ENCODE data around the gene LCE1D.

Gene LCE1D, protein sequence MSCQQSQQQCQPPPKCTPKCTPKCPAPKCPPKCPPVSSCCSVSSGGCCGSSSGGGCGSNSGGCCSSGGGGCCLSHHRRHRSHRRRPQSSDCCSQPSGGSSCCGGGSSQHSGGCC

DNA sequence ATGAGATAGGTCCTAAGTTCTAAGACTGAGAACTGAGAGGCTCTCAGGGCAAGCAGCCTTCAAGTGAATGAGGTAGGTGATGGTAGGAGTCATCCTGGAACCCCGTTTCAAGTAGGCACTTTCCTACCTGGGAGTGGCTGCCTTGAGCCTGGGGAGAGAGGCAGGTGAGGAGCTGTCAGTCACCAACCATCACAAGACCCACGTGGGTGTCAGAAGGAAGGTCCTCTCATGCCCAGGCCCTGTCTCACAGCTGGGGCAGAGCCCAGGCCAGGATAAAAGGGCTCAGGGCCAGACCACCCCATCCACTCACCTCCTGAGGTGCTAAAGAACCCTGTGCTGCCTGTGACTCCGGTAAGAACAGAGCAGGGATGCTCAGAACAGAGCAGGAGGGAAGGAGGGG lies at the start of gene LCE1D:
Gene LCE1D, plus strand, starts transcription at position 301 of the 400 bp plus-strand sequence. CDS start 1,074 bp downstream, outside the sequence.
- DNase-seq = no peak

DNA sequence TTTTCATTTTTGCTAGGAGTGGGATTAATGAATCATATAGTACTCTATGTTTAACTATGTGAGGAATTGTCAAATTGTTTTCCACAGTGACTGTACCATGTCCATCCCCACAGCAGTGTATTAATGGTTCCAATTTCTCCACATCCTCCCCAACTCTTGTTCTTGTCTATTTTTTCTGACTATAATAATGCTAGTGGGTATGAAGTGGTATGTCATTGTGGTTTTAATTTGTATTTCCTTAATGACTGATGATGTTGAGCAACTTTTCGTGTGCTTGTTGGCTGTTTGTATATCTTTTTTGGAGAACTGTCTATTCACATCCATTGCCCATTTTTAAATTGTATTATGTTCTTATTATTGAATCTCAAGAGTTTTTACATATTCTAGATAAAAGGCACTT lies 48.7 kb upstream of the LCE1D start:
- DNase-seq = no peak

DNA sequence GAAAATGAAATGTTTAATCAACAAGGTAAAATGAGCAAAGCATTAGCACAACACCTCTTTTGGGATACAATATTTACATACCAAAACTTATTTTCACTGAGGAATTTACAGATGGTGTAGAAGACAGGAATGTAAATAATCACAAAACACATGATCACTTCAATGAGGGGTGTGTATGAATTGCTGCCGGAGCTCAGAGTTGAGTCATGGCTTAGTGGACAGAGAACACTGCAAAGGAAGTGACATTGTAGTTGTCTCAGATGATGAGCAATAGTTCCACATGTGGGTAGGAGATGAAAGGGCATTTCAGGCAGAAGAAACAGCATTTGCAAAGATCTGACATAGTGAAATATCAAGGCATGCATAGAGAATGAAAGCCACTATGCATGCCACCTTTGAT lies 44.3 kb upstream of the LCE1D start:
- no peak for DNase-seq

DNA sequence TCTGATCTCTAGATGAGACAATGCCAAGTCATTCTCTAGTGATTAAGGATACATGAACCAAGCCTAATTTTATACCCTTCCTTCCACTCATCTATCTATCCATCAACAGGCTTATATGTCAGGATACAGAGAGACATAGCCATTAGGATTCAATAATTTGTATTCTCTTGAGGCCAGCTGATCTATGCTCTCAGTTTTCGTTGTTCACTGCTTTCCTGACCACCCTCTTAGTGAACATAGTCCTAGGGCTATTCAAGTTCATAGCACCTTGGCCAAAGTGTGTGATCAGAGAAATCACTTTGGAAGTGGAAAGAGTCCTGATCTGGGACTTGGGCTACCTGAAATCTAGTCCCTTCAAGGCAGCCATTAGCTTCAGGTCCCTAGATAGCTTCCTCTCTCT lies 42.9 kb upstream of the LCE1D start:
- DNase-seq = no peak

DNA sequence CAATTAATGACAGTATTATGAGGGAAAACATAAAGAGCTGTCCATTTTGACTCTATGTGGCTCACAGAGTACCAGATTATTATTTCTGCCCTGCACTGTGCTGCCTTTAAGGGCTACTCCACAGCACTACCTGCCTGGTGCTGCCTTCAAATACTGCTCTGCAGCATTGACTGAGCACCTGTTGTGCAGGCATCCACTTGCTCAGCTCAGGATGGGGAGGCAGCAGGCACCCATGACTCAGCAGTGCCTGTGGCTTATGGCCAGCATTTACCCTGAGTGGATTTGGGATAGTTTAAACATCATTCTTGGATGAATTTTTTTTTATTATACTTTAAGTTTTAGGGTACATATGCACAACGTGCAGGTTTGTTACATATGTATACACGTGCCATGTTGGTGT lies 39.6 kb upstream of the LCE1D start:
- DNase-seq = no peak

DNA sequence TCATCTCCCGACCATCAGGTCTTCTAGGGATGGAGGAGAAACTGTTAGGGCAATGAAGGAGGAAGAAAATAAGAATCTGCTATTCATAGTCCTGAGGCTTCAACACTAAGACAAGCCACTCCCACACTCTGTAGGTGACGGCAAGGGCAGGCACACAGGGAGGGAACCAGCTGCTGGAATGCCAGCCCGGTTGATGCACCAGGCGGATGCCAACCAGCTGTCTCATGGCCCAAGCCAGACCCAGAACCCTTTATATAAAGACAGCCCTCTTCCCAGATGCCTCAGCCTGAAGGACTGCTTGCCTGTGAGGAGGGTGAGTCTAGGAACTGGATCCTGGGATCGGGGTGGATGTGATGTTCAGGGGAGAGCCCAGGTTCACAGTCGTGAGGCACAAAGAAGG lies 38.8 kb upstream of the LCE1D start, which contains the start of gene KPRP:
Gene KPRP, plus strand, starts transcription at position 279 of the 400 bp plus-strand sequence. CDS start 1,564 bp downstream, outside the sequence.
- DNase-seq = no peak

DNA sequence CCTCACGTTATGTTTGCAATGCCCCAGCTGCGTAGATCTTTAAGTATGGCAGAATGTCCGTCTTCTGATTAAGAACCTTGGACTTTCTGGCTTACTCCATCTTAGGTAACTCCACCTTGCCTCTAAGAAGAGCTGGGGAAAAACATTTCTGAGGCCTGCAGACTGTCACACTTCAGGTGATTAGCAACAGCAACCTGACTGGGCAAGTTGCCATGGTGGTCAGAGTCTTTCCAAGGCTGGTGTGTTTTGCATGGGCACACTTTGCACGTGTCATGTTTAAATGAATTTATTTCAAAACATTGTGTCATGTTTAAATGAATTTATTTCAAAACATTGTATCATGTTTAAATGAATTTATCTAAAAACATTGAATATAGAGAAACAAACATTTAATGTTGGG lies 37.9 kb upstream of the LCE1D start:
- DNase-seq = no peak

DNA sequence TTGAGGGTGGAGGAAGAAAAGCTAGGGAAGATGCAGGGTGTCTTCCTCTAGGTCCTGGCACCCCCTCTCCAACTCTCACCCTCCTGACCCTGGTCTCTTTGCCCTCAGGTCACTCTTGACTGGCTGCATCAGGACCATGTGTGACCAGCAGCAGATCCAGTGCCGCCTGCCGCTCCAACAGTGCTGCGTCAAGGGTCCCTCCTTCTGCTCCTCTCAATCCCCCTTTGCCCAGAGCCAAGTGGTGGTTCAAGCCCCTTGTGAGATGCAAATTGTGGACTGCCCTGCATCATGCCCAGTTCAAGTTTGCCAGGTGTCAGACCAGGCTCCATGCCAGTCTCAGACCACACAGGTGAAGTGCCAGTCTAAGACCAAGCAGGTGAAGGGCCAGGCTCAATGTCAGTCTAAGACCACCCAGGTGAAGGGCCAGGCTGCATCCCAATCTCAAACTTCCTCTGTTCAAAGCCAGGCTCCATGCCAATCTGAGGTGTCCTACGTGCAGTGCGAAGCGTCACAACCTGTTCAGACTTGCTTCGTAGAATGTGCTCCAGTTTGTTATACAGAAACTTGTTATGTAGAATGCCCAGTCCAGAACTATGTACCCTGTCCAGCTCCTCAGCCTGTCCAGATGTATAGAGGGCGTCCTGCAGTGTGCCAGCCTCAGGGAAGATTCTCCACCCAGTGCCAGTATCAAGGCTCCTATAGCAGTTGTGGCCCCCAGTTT lies 36.9 kb upstream of the LCE1D start:
- no peak for DNase-seq

DNA sequence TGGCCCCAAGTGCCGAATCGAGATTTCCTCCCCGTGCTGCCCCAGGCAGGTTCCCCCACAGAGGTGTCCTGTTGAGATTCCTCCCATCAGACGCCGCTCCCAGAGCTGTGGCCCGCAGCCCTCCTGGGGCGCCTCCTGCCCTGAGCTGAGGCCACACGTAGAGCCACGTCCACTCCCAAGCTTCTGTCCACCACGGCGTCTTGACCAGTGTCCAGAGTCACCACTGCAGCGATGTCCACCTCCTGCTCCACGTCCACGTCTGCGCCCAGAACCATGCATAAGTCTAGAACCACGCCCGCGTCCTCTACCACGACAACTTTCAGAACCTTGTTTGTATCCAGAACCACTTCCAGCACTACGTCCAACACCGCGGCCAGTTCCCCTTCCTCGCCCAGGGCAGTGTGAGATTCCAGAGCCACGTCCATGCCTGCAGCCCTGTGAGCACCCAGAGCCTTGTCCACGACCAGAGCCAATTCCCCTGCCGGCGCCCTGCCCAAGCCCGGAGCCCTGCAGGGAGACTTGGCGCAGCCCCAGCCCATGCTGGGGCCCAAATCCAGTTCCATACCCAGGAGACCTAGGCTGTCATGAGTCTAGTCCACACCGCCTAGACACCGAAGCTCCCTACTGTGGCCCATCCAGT lies 35.9 kb upstream of the LCE1D start:
- DNase-seq = no peak

DNA sequence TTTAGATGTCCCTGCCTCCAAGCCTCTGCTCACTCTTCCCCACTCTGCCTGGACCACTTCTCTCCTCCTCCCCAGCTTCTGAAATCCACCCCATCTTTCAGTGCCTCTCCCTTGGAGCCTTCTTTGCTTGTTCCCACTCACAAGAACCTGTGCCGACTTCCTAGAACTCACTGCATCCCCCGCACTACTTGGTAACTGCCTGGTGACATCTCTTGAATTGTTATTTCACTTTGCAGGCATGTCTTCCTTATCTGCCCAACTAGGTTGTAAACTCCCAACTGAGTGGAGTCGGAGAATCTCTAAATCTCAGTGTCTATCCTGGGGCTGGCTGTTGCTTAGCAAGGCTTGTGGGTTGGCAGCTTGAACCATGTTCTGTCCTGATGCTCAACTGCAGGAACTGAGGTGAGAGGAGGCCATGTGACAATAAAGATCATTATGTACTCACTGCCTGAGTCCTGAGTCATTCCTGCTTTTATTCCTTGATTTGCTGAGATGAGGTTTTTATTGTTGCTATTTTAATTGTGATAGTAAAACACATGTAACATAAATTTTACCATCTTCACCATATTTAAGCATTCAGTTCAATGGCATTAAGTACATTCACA lies 34.8 kb upstream of the LCE1D start:
- DNase-seq = no peak

DNA sequence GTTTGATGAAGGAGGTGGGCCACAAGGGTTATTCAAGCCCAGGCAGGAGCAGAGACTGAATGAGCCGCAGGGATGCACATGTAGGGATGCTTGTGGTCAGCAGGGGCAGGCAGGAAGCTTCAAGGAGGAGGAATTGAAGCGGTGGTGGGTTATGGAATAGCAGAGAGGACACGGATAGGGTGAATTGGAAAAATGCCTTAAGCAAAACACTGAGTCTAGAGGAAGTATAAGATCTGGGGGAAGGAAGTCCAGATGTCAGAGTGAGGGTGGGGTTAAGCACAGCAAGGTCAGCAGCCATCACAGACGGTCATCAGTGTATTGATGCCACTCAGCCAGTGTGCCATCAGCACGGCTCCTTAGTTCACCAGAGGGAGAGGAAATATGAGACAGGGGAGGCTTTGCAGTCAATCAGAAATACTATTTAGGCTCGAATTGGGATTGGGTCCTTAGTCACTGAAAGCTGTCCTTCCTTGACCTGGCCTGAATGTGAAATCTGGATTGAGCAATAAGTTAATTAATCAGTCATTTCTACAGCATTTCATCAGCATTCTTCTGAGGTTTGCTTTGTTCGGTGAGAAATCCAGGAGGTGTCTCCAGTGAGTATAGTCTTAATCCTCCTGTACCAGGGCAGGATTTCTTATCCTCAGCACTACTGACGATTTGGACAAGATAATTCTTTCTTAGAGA lies 27.5 kb upstream of the LCE1D start:
- no peak for DNase-seq

DNA sequence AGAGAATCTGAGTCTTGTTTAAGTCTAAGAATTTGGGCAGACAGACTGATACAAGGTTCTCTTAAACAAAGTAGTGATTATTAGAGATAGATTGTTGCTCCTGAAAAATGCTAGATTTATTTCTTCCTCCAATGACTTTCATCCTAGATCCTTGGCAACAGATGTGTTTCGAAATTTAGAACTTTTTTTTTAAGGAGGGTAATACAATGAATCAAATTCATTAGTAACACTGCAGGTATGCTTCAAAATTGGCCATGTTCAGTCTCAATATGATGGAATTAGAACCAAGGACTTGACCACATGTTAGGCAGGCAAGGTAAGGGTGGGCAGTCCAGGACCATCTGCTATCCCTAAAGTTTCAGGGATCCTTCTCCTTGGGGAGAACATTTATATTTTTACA lies 26.1 kb upstream of the LCE1D start:
- DNase-seq = no peak

DNA sequence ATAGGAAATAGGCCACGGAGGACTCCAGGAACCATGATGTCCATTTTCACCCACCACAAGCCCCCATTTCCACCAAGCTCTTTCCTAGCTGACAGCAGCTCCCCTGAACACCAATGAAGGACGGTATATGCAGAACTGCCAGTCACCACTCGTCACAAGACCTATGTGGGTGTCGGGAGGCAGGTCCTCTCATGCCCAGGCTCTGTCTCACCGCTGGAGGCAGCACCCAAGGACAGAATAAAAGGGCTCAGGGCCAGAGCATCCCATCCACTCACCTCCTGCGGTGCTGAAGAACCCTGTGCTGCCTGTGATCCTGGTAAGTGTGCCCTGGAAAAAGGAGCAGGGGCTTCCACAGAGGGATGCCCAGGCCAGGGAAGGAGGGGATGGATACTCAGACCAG lies 21.6 kb upstream of the LCE1D start, which contains the start of gene LCE1F:
Gene LCE1F, plus strand, starts transcription at position 266 of the 400 bp plus-strand sequence. CDS start 1,232 bp downstream, outside the sequence.
- DNase-seq = no peak

DNA sequence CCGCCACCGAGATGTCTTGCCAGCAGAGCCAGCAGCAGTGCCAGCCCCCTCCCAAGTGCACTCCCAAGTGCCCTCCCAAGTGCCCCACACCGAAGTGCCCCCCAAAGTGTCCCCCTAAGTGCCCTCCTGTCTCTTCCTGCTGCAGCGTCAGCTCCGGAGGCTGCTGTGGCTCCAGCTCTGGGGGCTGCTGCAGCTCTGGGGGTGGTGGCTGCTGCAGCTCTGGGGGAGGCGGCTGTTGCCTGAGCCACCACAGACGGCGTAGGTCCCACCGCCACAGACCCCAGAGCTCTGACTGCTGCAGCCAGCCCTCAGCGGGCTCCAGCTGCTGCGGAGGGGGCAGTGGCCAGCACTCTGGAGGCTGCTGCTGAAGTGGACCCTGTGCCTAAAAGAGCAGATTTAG lies 20.2 kb upstream of the LCE1D start:
- DNase-seq = no peak

DNA sequence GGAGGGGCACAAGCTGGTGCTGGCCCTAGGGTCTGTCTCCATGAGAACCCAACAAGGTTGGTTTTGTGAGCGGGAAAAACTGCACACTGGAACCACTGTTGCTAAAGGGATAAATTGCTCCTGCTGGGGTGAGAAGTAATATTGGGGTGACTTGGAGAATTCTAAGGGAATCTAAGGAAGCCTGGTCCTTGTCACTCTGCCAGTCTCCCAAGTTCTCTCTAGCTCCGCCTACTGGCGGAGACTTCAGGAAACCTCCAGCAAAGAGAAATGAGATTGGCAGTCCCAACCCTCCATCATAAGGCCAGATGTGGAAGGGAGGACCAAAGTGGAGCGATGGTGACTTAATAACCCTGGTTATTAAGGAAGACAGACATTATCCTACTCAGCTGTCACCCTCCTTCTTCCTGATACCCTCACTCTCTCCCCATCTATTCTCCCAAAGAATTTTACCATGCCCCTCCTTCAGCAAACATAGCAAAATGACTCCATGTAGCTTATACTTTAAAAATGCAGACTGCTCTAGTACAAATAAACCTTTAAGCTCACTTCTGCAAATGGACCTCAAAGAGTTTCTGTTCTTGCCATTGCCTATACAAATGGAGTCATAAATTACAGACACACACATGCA lies 18.9 kb upstream of the LCE1D start:
- DNase-seq = no peak

DNA sequence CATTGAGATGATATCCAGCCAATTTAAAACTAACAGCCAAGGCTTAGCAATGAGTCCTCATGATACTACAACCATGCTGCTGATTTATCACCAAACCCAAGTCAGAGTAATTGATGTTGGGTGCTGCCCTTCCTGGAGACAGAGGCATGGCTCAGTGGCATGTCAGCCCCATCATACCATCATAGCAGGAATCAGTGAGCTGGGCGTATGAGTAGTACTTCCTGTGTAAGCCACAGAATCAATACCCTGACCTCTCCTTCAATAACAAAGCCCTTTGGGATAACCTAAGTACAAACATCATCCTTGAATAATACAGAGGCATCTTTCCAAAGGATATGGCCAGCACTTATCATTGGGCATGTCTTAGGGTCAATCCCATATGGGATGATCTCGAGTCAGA lies 13.4 kb upstream of the LCE1D start:
- DNase-seq = no peak

DNA sequence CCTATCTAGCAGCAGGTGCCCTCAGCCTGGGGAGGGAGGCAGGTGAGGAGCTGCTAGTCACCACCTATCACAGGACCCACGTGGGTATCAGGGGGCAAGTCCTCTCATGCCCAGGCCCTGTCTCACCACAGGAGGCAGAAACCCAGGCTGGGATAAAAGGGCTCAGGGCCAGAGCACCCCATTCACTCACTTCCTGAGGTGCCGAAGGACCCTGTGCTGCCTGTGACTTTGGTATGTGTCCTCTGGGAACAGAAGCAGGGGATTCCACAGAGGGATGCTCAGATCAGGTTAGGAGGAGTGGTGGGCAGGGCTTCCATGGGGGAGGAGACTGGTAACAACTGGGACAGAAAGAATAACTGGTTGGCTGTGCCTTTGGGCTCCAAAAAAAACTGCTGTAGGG lies 10.4 kb upstream of the LCE1D start, which contains the start of gene LCE1E:
Gene LCE1E, plus strand, starts transcription at position 181 of the 400 bp plus-strand sequence. CDS start 1,043 bp downstream, outside the sequence.
- DNase-seq = no peak

DNA sequence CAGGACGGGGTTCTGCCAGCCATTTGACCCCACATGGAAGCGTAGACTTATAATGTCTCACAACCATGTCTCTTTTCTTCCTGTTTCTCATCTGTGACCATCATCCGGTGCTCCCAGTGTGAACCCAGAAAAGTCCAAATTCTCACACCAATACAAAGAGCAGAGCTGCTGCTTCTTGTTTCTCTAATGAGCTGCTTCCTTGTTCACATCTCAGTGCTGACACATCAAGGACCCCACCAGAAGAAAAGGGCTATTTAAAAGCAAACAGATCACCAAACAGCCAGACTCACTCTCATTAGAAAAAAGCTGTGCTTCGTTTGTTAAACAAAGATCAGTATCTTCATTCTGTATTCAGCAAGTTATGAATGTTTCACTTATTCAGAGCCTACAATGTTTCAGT lies 835 bp upstream of the LCE1D start:
- no peak for DNase-seq

DNA sequence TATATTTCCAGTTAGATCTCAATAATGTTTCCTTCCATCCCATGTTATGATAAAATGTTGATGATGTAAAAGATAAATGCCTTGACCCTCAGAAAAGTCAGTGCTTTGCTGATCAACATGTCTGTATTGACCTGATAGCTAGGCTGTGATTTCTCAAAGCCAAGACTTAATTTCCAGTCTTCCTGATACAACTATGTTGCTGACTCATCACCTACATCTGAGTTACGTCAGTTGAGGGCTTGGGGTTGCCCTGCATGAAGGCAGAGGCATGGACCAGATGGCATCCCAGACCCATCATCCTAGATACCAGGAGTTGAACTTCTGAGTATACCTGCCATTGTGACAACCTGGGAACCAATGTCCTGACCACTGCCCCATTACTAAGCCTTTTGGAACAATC lies 4.8 kb downstream of the LCE1D start:
- DNase-seq = no peak

DNA sequence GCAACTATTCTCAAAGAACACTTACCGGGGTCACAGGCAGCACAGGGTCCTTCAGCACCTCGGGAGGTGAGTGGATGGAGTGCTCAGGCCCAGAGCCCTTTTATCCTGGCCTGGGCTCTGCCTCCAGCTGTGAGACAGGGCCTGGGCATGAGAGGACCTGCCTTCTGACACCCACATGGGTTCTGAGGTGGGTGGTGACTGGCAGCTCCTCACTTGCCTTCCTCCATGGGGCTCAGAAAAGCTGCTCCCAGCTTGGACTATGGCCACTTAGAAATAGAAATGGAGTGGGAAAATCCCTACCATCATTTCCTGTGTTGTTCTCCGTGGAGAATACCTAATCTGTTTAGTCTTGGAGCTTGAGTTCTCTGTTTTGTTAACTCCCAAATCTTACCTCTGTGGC lies 10.1 kb downstream of the LCE1D start, which contains the start of gene LCE1C:
Gene LCE1C, minus strand, starts transcription at position 76 of the 400 bp plus-strand sequence. CDS start 1,173 bp downstream, outside the sequence.
- no peak for DNase-seq

DNA sequence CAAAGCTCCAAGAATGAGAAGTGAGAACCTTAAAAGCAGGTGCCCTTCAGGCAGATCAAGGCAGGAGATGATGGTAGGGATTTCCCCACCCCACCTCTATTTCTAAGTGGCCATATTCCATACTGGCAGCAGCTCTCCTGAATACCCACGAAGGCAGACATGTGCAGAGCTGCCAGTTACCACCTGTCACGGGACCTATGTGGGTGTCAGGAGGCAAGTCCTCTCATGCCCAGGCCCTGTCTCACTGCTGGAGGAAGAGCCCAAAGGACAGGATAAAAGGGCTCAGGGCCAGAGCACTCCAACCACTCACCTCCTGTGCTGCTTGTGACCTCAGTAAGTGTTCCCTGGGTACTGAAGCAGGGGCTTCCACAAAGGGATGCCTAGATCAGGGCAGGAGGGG lies 14.5 kb downstream of the LCE1D start:
- DNase-seq = no peak

DNA sequence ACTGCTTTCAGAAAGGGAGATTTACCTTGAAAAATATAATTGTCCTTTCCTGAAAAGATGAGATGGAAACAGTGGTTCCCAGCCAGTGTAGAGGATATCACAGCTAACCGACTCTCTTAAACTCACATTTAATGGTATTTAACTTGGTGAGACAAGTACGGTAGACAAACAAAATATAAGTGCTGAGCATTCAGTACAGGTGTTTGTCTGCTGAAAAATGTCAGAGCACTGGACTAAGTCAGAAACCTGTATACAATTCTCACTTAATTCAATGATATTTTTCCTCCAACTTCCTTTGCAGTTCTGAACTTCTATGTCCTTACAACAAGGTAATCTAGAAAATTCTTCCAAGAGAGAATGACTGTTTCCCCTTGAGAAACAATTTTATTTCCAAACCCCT lies 15.2 kb downstream of the LCE1D start, which contains the start of gene LCE1B:
Gene LCE1B, plus strand, starts transcription at position 301 of the 400 bp plus-strand sequence. CDS start 476 bp downstream, outside the sequence.
- DNase-seq = no peak
